ENCODE measurements around the gene SNRPA1.
"Not testable (repeated sequence)": the region's sequence is repeated elsewhere in the genome, so short reads cannot be mapped to it uniquely, and the experiment has no call there.

Gene SNRPA1

GRCh38 chr15:101288905-101289513, 6.0 kb downstream of the SNRPA1 start:
- no peak for DNase-seq

- DNase-seq = not testable (repeated sequence)
These were observed 7.7 kb downstream of the SNRPA1 start for GRCh38 chr15:101287342-101287741.

DNA sequence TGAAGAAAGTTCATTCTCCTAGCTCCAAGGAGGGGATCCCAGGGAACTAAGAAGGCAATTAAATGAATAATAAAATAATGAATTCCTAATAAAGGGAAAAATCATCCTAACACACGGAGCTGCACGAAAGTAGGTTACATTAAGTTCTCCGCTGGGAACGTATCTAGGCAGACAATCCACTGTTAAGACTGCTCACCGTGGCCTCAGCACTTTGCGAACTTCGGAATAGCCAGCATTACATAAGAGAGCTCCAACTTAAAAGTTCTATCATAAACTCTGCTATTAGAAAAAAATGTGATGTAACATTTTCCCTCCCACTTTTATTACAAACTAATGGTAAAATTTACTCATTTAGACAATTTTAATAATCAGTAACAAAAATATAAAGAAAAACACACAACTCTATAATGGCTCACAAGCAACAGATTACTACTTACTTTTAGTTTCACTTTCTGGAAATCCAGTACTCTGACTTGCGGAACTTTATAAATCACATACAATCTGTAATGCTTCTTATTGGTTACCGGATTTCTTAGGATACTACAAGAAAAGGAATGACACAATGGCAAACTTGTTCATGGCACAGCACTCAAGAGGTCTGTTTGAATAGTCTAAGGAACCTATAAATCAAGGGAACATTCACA, 8.5 kb downstream of the SNRPA1 start:
- DNase-seq = no peak

GRCh38 chr15:101283931-101284330, 11.1 kb downstream of the SNRPA1 start:
- no peak for DNase-seq

- no peak for DNase-seq
These were observed 15.0 kb downstream of the SNRPA1 start for GRCh38 chr15:101280007-101280406.

- DNase-seq = no peak
These were observed 17.0 kb downstream of the SNRPA1 start for GRCh38 chr15:101277943-101278564.

- peak; percentile 89 for DNase-seq
These were observed 17.8 kb downstream of the SNRPA1 start, which contains the start of gene SELENOS for GRCh38 chr15:101277038-101277822. Gene SELENOS, minus strand, starts transcription at chr15:101277485. Its CDS starts 68 bp downstream, at chr15:101277417.

- DNase-seq = peak; percentile 25
These were observed 18.5 kb downstream of the SNRPA1 start for GRCh38 chr15:101276501-101277037.

DNA sequence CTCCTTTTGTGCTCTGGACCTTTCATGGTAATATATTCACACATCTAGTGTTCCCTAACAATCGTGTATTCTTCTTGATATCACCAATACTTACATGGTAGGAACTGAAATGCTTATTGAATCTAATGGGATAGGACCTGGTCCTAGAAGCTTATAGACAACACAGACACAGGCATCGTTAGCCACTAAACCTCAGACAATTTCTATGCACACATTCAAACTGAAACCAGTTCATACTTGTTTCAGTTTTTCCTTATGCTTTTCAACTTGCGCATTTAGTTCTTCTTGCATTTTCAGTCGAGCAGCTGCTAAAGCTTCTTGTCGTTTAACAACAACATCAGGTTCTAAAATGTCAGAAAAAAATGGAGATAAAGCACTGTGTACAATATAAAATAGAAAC, 20.0 kb downstream of the SNRPA1 start:
- DNase-seq = no peak

DNA sequence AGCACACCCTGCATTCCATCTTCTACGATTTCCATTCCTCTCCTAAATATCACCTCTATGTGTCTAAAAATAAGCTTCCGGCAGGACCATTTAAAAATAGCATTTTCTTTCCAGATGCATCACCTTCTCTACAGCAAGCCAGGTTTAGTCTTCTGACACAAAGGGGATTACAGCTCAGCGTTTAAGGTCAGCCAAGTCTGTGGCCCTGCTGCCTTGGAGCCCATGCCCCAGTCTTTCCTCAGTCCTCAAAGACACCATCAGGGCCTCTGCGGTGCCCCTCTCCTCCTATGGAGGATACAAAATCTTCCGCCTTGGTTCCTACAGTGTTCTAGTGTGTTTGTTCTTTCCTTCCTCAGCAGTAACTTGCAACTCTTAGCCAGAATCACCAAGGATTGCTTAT, 21.5 kb downstream of the SNRPA1 start:
- DNase-seq = no peak

DNA sequence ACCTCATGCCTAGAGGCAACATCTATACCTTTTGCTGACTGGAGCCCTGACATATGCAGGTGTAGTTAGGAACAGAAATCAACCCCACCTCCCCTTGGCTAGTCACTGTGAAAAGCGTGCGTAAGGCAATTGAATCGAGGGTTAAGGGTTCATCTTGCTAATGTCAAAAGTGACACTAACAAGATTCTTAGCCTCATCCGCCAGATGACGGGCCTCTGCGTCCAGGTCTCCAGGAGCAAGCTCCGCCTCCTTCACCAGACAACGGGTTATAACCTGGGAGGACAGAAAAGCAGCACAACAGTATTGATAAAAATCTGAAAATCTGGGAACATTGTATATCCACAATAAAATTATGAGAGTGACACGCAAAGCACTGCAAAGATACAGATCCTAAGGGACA, 22.5 kb downstream of the SNRPA1 start:
- DNase-seq = no peak

DNA sequence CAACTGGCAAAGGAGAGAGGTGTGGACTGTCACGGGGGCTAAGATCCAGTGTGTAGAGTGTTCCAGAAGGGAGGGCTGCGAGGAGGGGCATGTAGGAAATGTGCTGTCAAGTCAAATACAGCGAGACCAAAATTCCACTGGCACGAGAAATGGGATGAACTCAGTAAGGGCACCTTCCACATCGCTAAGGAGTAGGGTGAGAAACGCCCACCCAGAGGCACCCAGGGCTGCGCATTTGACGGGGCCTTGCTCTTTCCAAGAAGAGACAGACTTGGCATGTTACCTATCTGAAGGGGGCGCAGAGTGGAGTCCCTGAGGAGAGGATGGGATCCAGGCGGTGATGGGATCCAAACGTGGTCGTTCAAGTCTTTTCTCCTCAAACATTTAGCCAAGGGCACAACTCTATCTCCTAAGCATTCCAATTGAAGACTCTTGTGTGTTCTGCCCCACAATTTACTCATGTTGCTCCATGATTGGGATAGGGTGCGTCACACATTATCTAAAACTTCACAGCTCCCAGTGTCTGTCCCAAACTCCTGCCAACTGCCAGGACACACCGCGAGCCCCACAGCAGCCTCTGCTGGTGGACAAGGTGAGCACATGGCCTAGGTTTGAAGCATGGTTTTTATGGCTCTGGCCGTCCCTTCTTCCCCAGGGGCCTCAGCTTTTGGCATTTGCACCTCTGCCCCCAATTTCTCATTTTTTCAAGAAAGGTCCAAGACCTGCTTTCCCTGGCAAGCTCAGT, 25.4 kb downstream of the SNRPA1 start:
- no peak for DNase-seq

DNA sequence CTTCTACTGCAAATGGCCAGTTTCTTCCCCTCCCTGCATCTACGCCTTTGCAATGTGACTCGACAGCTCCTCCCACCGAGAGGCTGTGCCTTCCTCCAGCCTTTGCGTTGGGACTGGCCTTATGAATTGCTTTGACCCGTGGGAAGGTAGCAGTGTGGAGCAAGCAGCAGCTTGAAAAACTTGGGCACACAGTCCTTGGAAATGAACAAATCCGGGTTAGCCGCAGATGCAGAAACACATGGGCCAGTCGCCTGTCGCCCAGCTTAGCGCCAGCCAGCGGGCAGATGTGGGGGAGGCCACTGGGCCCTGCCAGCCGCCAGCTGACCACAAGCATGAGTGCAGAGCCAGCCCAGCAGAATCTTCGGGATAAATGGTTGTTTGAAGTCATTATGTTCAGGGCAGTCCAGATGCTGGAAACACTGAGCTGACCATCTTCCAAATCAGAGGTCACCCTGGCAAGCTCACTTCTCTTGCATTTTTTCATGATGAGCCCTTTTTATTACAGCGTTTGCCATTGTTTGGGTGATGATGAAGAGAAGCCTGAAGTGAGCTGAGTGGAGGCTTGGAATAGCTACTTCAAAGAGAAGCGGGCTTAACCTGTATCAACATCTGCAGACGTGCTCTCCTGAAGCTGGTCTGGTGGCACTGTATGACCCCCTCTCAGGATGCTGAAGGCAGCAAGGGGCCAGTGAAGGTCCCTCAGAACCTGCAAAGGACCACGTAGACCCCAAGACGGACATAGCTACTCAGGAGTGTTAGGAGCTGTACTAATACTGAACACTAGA, 27.5 kb downstream of the SNRPA1 start:
- DNase-seq = no peak

- no peak for DNase-seq
These were observed 28.3 kb downstream of the SNRPA1 start for GRCh38 chr15:101266787-101267186.

- DNase-seq = no peak
These were observed 29.0 kb downstream of the SNRPA1 start for GRCh38 chr15:101266034-101266433.

GRCh38 chr15:101264911-101265641, 30.0 kb downstream of the SNRPA1 start:
- no peak for DNase-seq

DNA sequence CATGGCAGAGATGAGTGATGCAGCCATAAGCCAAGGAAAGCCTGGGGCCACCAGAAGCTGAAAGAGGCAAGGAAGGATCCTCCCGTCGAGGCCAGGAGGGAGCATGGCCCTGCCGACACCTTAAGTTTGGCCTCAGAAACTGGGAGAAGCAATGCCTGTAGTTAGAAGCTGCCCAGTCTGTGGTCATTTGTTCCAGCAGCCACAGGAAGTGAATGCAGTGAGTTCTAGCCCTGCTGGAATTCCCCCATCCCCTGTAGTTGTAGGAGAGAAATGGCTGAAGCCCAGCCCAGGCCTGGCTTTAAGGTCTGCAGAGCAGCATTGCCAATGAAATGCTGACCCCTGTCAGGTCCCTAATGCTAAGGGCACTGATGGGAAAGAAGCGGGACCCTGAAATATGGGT, 31.0 kb downstream of the SNRPA1 start:
- DNase-seq = no peak

- no peak for DNase-seq
These were observed 32.5 kb downstream of the SNRPA1 start for GRCh38 chr15:101262551-101262950.

- peak; percentile 54 for DNase-seq
These were observed 36.6 kb downstream of the SNRPA1 start for GRCh38 chr15:101258238-101259144.

DNA sequence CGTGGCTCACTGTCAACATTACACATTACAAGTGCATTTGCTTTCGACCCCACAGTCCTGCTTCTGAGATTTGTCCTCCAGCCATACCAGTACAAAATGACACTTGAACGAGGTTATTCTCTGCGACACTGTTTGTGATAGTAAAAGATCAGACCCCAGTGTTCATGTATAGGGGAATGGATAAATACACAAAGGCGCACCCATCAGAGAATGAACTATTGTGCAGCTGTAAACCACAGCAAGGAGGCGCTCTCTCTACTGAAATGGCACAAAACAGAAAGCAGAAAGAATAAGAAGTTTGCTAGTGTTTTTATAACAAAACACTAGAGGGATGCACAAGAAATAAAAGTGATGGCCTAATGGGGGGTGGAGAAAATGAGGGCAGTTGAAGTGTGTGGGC, 38.3 kb downstream of the SNRPA1 start:
- DNase-seq = no peak
